HEK293 (cell line): ENCODE measurements around the gene DNAJC30.

Source experiments
- CTCF ChIA-PET: fragments of 350-600 bp; formaldehyde crosslinking; extraction: SDS; loops from one replicate; lab custom pipeline; 2021; ENCODE audit warnings: antibody characterized with exemption; lab: Yijun Ruan, JAX
- POLR2A ChIA-PET: fragments of 300-600 bp; formaldehyde crosslinking; extraction: SDS; loops from one replicate; lab custom pipeline; 2020; ENCODE audit warnings: antibody characterized with exemption, inconsistent platforms; lab: Yijun Ruan, JAX
- H3K27ac ChIP-seq: fragments of 200-500 bp; sonication (Bioruptor generic); 2 replicates; pipeline ENCODE4 v1.5.1; 2014; ENCODE audit warnings: low read depth, low read length, control low read depth, inconsistent platforms; ENCODE audit errors: extremely low read depth
- H3K36me3 ChIP-seq, 2 experiments: fragments of 200-500 bp in 1 of 2; sonication (Bioruptor generic) in 1 of 2; 1 replicate in 1 of 2; 2 replicates in 1 of 2; pipeline ENCODE4 v1.5.1; 2014 to 2017; ENCODE audit warnings: inconsistent platforms in 2 of 2, low read length in 2 of 2; ENCODE audit not compliant: control insufficient read depth in 2 of 2, insufficient read depth in 1 of 2
- H3K4me1 ChIP-seq: fragments of 200-500 bp; sonication (Bioruptor generic); 2 replicates; pipeline ENCODE4 v1.5.1; 2014; ENCODE audit warnings: mild to moderate bottlenecking, low read length, inconsistent platforms; ENCODE audit not compliant: control insufficient read depth, insufficient read depth
- H3K4me3 ChIP-seq: 2 replicates; pipeline ENCODE4 v1.5.1; 2011; ENCODE audit warnings: low read depth, mild to moderate bottlenecking, control low read depth, low read length, moderate library complexity
- H3K9me3 ChIP-seq: fragments of 200-500 bp; sonication (Bioruptor generic); 2 replicates; pipeline ENCODE4 v1.5.1; 2014; ENCODE audit warnings: low read depth, low read length, inconsistent platforms; ENCODE audit not compliant: control insufficient read depth, insufficient read depth
- EGR2 ChIP-seq: fragments of 450-650 bp; formaldehyde crosslinking; IDR thresholded peaks from 2 replicates; pipeline ENCODE4 v1.5.1; 2016; ENCODE audit warnings: low read depth, missing biosample characterization, missing genetic modification characterization
- KLF16 ChIP-seq: fragments of 450-650 bp; formaldehyde crosslinking; IDR thresholded peaks from 2 replicates; pipeline ENCODE4 v1.5.1; 2017; ENCODE audit warnings: missing biosample characterization, missing genetic modification characterization
- KLF7 ChIP-seq: fragments of 450-650 bp; formaldehyde crosslinking; IDR thresholded peaks from 2 replicates; pipeline ENCODE4 v1.5.1; 2016; ENCODE audit warnings: missing biosample characterization, missing genetic modification characterization, borderline replicate concordance
- OSR2 ChIP-seq: fragments of 450-650 bp; formaldehyde crosslinking; IDR thresholded peaks from 2 replicates; pipeline ENCODE4 v1.5.1; 2016; ENCODE audit warnings: missing biosample characterization, missing genetic modification characterization
- SCRT2 ChIP-seq: fragments of 450-650 bp; formaldehyde crosslinking; IDR thresholded peaks from 2 replicates; pipeline ENCODE4 v1.5.1; 2016; ENCODE audit warnings: missing biosample characterization, missing genetic modification characterization
- SETDB1 ChIP-seq: IDR thresholded peaks from one replicate; pipeline ENCODE4 v1.6.1; 2017; ENCODE audit warnings: mild to moderate bottlenecking, low read length, moderate library complexity, mixed read lengths; ENCODE audit not compliant: insufficient read length
- TSHZ1 ChIP-seq: fragments of 450-650 bp; formaldehyde crosslinking; IDR thresholded peaks from 2 replicates; pipeline ENCODE4 v1.5.1; 2016; ENCODE audit warnings: missing biosample characterization, missing genetic modification characterization, borderline replicate concordance
- ZBTB8A ChIP-seq: fragments of 450-650 bp; formaldehyde crosslinking; IDR thresholded peaks from 2 replicates; pipeline ENCODE4 v1.5.1; 2016; ENCODE audit warnings: missing biosample characterization, missing genetic modification characterization
- ZFP37 ChIP-seq: fragments of 450-650 bp; formaldehyde crosslinking; IDR thresholded peaks from 2 replicates; pipeline ENCODE4 v1.5.1; 2016; ENCODE audit warnings: missing biosample characterization, missing genetic modification characterization
- ZNF114 ChIP-seq: fragments of 450-650 bp; formaldehyde crosslinking; IDR thresholded peaks from 2 replicates; pipeline ENCODE4 v1.5.0; 2017; ENCODE audit warnings: missing biosample characterization, missing genetic modification characterization
- ZNF175 ChIP-seq: fragments of 450-650 bp; formaldehyde crosslinking; IDR thresholded peaks from 2 replicates; pipeline ENCODE4 v1.5.1; 2016; ENCODE audit warnings: missing biosample characterization, missing genetic modification characterization
- ZNF202 ChIP-seq: fragments of 450-650 bp; formaldehyde crosslinking; IDR thresholded peaks from 2 replicates; pipeline ENCODE4 v1.5.1; 2016; ENCODE audit warnings: missing biosample characterization, missing genetic modification characterization, borderline replicate concordance
- ZNF266 ChIP-seq: fragments of 450-650 bp; formaldehyde crosslinking; IDR thresholded peaks from 2 replicates; pipeline ENCODE4 v1.5.1; 2016; ENCODE audit warnings: missing biosample characterization, missing genetic modification characterization, low read depth
- ZNF561 ChIP-seq: fragments of 450-650 bp; IDR thresholded peaks from 2 replicates; pipeline ENCODE4 v1.5.1; 2018; ENCODE audit warnings: missing biosample characterization, missing genetic modification characterization, borderline replicate concordance
- ZNF639 ChIP-seq: fragments of 450-650 bp; formaldehyde crosslinking; IDR thresholded peaks from 2 replicates; pipeline ENCODE4 v1.5.1; 2016; ENCODE audit warnings: missing biosample characterization, missing genetic modification characterization
- ZNF658 ChIP-seq: fragments of 450-650 bp; formaldehyde crosslinking; IDR thresholded peaks from 2 replicates; pipeline ENCODE4; 2016; ENCODE audit warnings: missing biosample characterization, missing genetic modification characterization
- ZXDB ChIP-seq: fragments of 450-650 bp; formaldehyde crosslinking; IDR thresholded peaks from 2 replicates; pipeline ENCODE4 v1.5.1; 2016; ENCODE audit warnings: missing biosample characterization, missing genetic modification characterization
- TF ChIP-seq, protein P1 (sequence below): fragments of 450-650 bp; formaldehyde crosslinking; IDR thresholded peaks from 2 replicates; pipeline ENCODE4 v1.5.1; 2017; ENCODE audit warnings: missing biosample characterization, missing genetic modification characterization

DNAJC30 gene

DNA sequence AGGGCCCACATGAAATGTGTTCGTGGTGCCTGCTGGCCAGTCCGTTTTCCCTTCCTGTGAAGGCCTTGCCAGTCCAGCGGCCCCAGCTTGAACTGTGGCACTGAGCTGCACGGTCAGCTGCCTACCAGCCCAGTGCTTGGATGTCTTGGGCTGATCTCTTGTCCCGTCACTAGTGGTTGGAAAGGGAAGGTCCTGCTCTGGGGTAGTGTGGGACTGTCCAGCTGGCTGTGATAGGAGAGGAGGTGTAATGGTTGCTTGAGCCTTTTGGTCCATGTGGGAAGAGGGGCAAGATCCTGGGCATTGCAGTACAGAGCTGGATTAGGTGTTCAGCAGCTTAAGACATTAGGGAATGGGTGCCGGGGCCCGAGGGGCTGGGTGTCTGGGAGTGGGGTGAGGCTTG is 15.2 kb upstream of the DNAJC30 start:
- Histone ChIP-seq H3K9me3 (no peaks in the 10 kb centered on the region), H3K36me3 (peaks cover 4 to 83% of the 10 kb centered on the region in 2 experiments; a peak in 2 of 3 replicates), H3K27ac (no peak overlapping the region), H3K4me3 (no peak overlapping the region), H3K4me1 (no peaks in the 10 kb centered on the region)
- TF ChIP-seq ZFP37 (tag by site-specific recombination) (no peak), ZNF639 (tag by site-specific recombination) (no peak), ZNF658 (no peak), ZNF114 (tag by site-specific recombination) (no peak), KLF7 (no peak)
- ChIA-PET CTCF (interaction anchor here (0.6 to 0.9 kb wide), 3 partner anchors 27 to 157 kb away, joined by 3 to 4 read pairs (median 3); no protein-coding TSS in a partner anchor), POLR2A (interaction anchor here (0.6 kb wide), 1 partner anchor 76 kb away, joined by 5 read pairs; no protein-coding TSS in a partner anchor)

DNA sequence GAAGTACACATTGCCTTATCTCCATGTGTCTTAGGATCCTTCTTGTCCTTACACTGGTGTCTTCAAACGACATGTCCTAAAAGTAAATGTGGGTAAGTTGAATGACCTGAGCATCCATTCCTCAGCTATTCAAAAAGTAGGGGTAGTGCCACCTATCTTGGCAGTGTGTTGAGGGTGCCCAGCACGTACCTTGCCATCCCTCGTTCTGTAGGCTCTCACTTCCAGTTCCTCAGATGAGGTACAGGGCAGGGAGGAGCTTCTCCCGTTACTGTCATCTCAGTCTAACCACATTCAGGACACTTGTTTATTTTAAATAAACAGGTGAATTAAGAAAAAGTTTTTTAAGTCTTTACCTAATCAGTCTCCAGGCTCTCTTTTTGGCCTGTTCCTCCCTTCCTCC is 13.1 kb upstream of the DNAJC30 start:
- ChIA-PET POLR2A (interaction anchor here (1.3 to 1.7 kb wide), 2 partner anchors 12 to 89 kb away, joined by 3 read pairs; partner anchors contain the start of gene BUD23), CTCF (interaction anchor here (0.5 to 2.1 kb wide), 4 partner anchors 28 to 90 kb away, joined by 3 to 11 read pairs (median 4); partner anchors contain the start of gene VPS37D)
- Histone ChIP-seq H3K9me3 (no peaks in the 10 kb centered on the region), H3K4me1 (no peaks in the 10 kb centered on the region), H3K4me3 (no peak overlapping the region), H3K27ac (no peak overlapping the region), H3K36me3 (peaks cover 4 to 82% of the 10 kb centered on the region in 2 experiments; a peak in 2 of 3 replicates)
- TF ChIP-seq ZBTB8A (tag by site-specific recombination) (no peak), ZNF561 (tag by site-specific recombination) (no peak), KLF16 (no peak), ZXDB (tag by site-specific recombination) (no peak), TSHZ1 (tag by site-specific recombination) (no peak), ZNF175 (tag by site-specific recombination) (no peak), SETDB1 (no peak), EGR2 (tag by site-specific recombination) (no peak), SCRT2 (tag by site-specific recombination) (no peak), OSR2 (tag by site-specific recombination) (no peak), ZNF202 (tag by site-specific recombination) (no peak), ZFP37 (tag by site-specific recombination) (no peak), ZNF266 (tag by site-specific recombination) (no peak)
- TF ChIP-seq, protein P1, sequence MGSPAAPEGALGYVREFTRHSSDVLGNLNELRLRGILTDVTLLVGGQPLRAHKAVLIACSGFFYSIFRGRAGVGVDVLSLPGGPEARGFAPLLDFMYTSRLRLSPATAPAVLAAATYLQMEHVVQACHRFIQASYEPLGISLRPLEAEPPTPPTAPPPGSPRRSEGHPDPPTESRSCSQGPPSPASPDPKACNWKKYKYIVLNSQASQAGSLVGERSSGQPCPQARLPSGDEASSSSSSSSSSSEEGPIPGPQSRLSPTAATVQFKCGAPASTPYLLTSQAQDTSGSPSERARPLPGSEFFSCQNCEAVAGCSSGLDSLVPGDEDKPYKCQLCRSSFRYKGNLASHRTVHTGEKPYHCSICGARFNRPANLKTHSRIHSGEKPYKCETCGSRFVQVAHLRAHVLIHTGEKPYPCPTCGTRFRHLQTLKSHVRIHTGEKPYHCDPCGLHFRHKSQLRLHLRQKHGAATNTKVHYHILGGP (tag by site-specific recombination): no peak
